SK-N-SH treated with all-trans-retinoic acid at 6 μM for 48 hours (cell line): ENCODE data around the gene GAREM2.

ENCODE experiments used
- ATAC-seq: fragments of 200-7000 bp; cut with Tn5 transposase; 3 replicates; pipeline ENCODE4 v1.9.1; 2020; ENCODE audit warnings: mild to moderate bottlenecking, moderate library complexity
- ARNTL ChIP-seq: fragments of 450-650 bp; formaldehyde crosslinking; IDR thresholded peaks from 2 replicates; pipeline ENCODE4 v1.5.0; 2020; ENCODE audit warnings: low read depth, mild to moderate bottlenecking, moderate library complexity, borderline replicate concordance
- BACH2 ChIP-seq: fragments of 250-450 bp; sonication (Bioruptor Pico); IDR thresholded peaks from 2 replicates; pipeline ENCODE4 v1.9.0; 2021; ENCODE audit warnings: mild to moderate bottlenecking, borderline replicate concordance
- CSDC2 ChIP-seq: fragments of 250-450 bp; sonication (Bioruptor Pico); IDR thresholded peaks from 2 replicates; pipeline ENCODE4 v1.5.0; 2020; ENCODE audit warnings: mild to moderate bottlenecking, moderate library complexity
- CSRNP3 ChIP-seq: fragments of 250-450 bp; sonication (Bioruptor Pico); IDR thresholded peaks from 2 replicates; pipeline ENCODE4 v1.5.1; 2021; ENCODE audit warnings: mild to moderate bottlenecking, moderate library complexity
- ESRRG ChIP-seq: fragments of 250-450 bp; sonication (Bioruptor Pico); IDR thresholded peaks from 2 replicates; pipeline ENCODE4 v1.6.1; 2021; ENCODE audit warnings: mild to moderate bottlenecking
- GLIS3 ChIP-seq: fragments of 250-450 bp; sonication (Bioruptor Pico); IDR thresholded peaks from 2 replicates; pipeline ENCODE4 v1.5.0; 2020; ENCODE audit warnings: mild to moderate bottlenecking, moderate library complexity
- ISL1 ChIP-seq: fragments of 250-450 bp; sonication (Bioruptor Pico); IDR thresholded peaks from 2 replicates; pipeline ENCODE4 v2.1.2; 2022; ENCODE audit warnings: mild to moderate bottlenecking, moderate library complexity
- PATZ1 ChIP-seq: fragments of 250-450 bp; sonication (Bioruptor Pico); IDR thresholded peaks from 2 replicates; pipeline ENCODE4 v1.8.0; 2020; ENCODE audit warnings: mild to moderate bottlenecking, moderate library complexity, borderline replicate concordance
- PPARA ChIP-seq: fragments of 250-450 bp; sonication (Bioruptor Pico); IDR thresholded peaks from 2 replicates; pipeline ENCODE4 v1.5.0; 2020; ENCODE audit warnings: mild to moderate bottlenecking, borderline replicate concordance
- RARB ChIP-seq: fragments of 250-450 bp; sonication (Bioruptor Pico); IDR thresholded peaks from 2 replicates; pipeline ENCODE4 v1.8.0; 2021; ENCODE audit warnings: mild to moderate bottlenecking, moderate library complexity
- SNAI2 ChIP-seq: fragments of 250-450 bp; sonication (Bioruptor Pico); IDR thresholded peaks from 2 replicates; pipeline ENCODE4 v1.5.0; 2020; ENCODE audit warnings: mild to moderate bottlenecking, moderate library complexity
- TOX ChIP-seq: fragments of 250-450 bp; sonication (Bioruptor Pico); IDR thresholded peaks from 2 replicates; pipeline ENCODE4 v1.8.0; 2021; ENCODE audit warnings: mild to moderate bottlenecking, moderate library complexity, borderline replicate concordance
- TSHZ2 ChIP-seq: fragments of 250-450 bp; sonication (Bioruptor Pico); IDR thresholded peaks from 2 replicates; pipeline ENCODE4 v1.5.0; 2020; ENCODE audit warnings: mild to moderate bottlenecking, moderate library complexity
- ZC3H10 ChIP-seq: fragments of 250-450 bp; sonication (Bioruptor Pico); IDR thresholded peaks from 2 replicates; pipeline ENCODE4 v1.5.1; 2021; ENCODE audit warnings: mild to moderate bottlenecking, moderate library complexity
- ZFP3 ChIP-seq: fragments of 250-450 bp; sonication (Bioruptor Pico); IDR thresholded peaks from 2 replicates; pipeline ENCODE4 v1.5.0; 2020; ENCODE audit warnings: mild to moderate bottlenecking, moderate library complexity
- ZFP30 ChIP-seq: fragments of 450-650 bp; formaldehyde crosslinking; IDR thresholded peaks from 2 replicates; pipeline ENCODE4 v1.5.0; 2022; ENCODE audit warnings: mild to moderate bottlenecking, moderate library complexity
- ZNF565 ChIP-seq: fragments of 450-650 bp; formaldehyde crosslinking; conservative IDR thresholded peaks from 2 replicates; pipeline ENCODE4 v1.5.0; 2020; ENCODE audit warnings: low read depth, mild to moderate bottlenecking, moderate library complexity
- ZNF70 ChIP-seq: fragments of 450-650 bp; formaldehyde crosslinking; IDR thresholded peaks from 2 replicates; pipeline ENCODE4 v1.5.0; 2020; ENCODE audit warnings: mild to moderate bottlenecking, moderate library complexity
- TF ChIP-seq, protein P1 (sequence below): fragments of 250-450 bp; sonication (Bioruptor Pico); IDR thresholded peaks from 2 replicates; pipeline ENCODE4 v1.5.1; 2020; ENCODE audit warnings: low read depth, mild to moderate bottlenecking, moderate library complexity

The GAREM2 gene

GRCh38 chr2:26190369-26190768, 17.5 kb downstream of the GAREM2 start:
- TF ChIP-seq TOX (no peak), ZNF70 (no peak), PATZ1 (no peak), ZNF565 (CRISPR knock-in tag) (no peak), ISL1 (no peak), CSRNP3 (CRISPR knock-in tag) (no peak), CSDC2 (CRISPR knock-in tag) (no peak), ESRRG (CRISPR knock-in tag) (no peak), TSHZ2 (CRISPR knock-in tag) (no peak), PPARA (CRISPR knock-in tag) (no peak)
- TF ChIP-seq, all 23 proteins: peak for 0
- no peak for ATAC-seq

DNA sequence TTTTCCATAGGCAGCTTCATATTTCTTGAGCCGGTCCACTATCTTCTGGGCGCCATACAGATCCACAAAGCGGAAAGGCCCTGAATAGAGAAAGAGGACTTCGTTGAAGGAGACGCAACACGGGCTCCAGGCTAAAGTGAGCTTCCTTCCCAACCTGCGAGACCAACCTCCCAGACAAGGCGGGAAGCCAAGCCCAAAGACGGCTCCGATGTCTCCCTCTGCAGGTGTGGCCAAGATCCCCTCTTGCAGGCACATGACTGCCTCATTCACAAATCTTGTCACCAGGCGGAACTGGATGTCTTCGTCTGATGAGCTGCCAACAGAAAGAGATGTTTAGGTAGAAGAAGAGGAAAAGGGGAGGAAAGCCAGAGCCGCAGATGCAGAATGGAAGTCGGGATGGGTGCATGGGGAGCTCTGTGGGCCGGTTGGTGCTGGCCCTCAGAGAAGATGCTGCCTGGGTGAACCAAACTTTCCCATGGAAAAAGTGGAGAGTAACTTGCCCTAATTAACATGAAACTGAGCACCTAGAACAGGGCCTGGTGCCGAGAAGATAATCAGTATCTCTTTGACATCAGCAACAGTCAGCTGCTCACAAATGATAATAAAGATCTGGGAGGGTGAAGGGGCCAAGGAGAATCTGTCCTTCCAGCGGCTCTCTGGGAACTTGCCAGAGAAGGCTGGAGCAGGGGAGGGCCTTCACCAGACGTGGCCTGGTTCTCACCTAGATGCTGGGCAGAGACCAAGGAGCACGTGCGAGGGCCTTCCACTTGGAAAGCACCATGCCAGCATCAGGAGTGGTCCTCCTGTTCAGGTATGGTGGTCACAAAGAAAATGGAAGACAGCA, 18.6 kb downstream of the GAREM2 start:
- TF ChIP-seq GLIS3 (CRISPR knock-in tag) (no peak), SNAI2 (CRISPR knock-in tag) (no peak), CSDC2 (CRISPR knock-in tag) (no peak), ZNF565 (CRISPR knock-in tag) (no peak)
- TF ChIP-seq, protein P1, sequence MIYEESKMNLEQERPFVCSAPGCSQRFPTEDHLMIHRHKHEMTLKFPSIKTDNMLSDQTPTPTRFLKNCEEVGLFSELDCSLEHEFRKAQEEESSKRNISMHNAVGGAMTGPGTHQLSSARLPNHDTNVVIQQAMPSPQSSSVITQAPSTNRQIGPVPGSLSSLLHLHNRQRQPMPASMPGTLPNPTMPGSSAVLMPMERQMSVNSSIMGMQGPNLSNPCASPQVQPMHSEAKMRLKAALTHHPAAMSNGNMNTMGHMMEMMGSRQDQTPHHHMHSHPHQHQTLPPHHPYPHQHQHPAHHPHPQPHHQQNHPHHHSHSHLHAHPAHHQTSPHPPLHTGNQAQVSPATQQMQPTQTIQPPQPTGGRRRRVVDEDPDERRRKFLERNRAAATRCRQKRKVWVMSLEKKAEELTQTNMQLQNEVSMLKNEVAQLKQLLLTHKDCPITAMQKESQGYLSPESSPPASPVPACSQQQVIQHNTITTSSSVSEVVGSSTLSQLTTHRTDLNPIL (CRISPR knock-in tag) = no peak
- no peak for ATAC-seq

DNA sequence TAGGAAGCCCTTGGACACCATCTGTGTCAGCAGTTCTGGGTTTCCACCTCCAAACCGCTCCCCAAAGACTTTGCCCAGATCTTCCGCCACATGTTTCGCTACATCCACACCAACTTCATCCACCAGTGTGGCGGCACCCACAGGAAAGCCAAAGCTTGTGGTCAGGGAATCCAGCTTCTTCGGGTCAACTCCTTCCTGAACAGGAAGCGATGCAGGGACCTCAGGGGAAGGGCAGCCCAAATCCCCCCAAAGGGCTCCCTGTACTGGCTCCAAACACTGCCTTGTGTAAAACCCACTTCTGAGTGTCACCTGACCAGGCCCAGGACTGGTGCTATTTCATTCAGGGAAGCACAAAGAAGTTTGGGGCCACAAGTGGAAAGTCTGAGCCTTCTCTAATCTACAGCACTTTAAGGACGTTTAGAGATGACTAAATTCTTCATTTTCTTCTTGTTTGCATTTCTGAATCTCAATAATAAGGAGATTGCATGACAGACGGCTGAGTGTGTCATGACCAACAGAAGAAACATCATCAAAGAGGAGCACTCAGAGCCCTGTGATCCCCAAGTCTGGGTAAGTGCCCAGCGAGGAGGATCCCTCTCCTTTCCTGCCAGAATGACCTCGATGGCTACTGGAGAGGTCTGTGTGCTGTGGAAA, 20.8 kb downstream of the GAREM2 start:
- TF ChIP-seq PATZ1 = no peak
- TF ChIP-seq ZFP3 (CRISPR knock-in tag) = no peak
- no peak for TF ChIP-seq ZC3H10
- TF ChIP-seq RARB (CRISPR knock-in tag) = no peak
- TF ChIP-seq BACH2 (CRISPR knock-in tag) = no peak
- TF ChIP-seq ARNTL = no peak
- TF ChIP-seq SNAI2 (CRISPR knock-in tag) = no peak
- TF ChIP-seq ZFP30 (CRISPR knock-in tag) = no peak
- TF ChIP-seq, protein P1 (CRISPR knock-in tag) = no peak
- TF ChIP-seq, all 23 proteins: peak for 0
- ATAC-seq = no peak
